WTC11 (cell line): ENCODE measurements around the gene RASA2. TPM values are rescaled to one million over a fixed set of nuclear protein-coding genes. Genes with fewer than 3 reads are reported as not detected.

Source experiments
- ATAC-seq: fragments of 200-7000 bp; cut with Tn5 transposase; 2 replicates; pipeline ENCODE4 v1.10.0; 2021; ENCODE audit warnings: mild to moderate bottlenecking, moderate library complexity
- CTCF ChIA-PET: fragments of 300-600 bp; sonication (Branson Sonifier 250); formaldehyde crosslinking; loops from one replicate; lab custom pipeline; 2021; ENCODE audit warnings: antibody characterized with exemption; lab: Charles Lee
- POLR2A ChIA-PET: fragments of 350-600 bp; sonication (Branson Sonifier 250); formaldehyde crosslinking; loops from one replicate; lab custom pipeline; 2021; ENCODE audit warnings: antibody characterized with exemption; lab: Charles Lee
- DNase-seq: peaks from one replicate; pipeline ENCODE4 v3.0.0; 2021; ENCODE audit warnings: low spot score
- H3K27ac Mint-ChIP-seq: 2 replicates; pipeline ENCODE4 v1.8.0; 2021; ENCODE audit warnings: mixed read lengths
- H3K27me3 Mint-ChIP-seq: 2 replicates; pipeline ENCODE4 v1.8.0; 2021; ENCODE audit warnings: low read depth, mild to moderate bottlenecking, moderate library complexity, mixed read lengths
- H3K36me3 Mint-ChIP-seq: 2 replicates; pipeline ENCODE4 v1.8.0; 2021; ENCODE audit warnings: mixed read lengths
- H3K4me1 Mint-ChIP-seq: 2 replicates; pipeline ENCODE4 v1.8.0; 2022; ENCODE audit warnings: mixed read lengths
- H3K4me3 Mint-ChIP-seq: 2 replicates; pipeline ENCODE4 v1.8.0; 2021; ENCODE audit warnings: mild to moderate bottlenecking, moderate library complexity, mixed read lengths
- H3K9me3 Mint-ChIP-seq: 2 replicates; pipeline ENCODE4 v1.8.0; 2021; ENCODE audit warnings: mixed read lengths
- EMX1 ChIP-seq: fragments of 250-450 bp; sonication (Bioruptor Pico); IDR thresholded peaks from 2 replicates; pipeline ENCODE4 v1.8.0; 2021; ENCODE audit warnings: mild to moderate bottlenecking
- GTF2I ChIP-seq: fragments of 250-450 bp; sonication (Bioruptor Pico); conservative IDR thresholded peaks from 2 replicates; pipeline ENCODE4 v1.4.0; 2021; ENCODE audit warnings: mild to moderate bottlenecking
- MLX ChIP-seq: sonication (generic); formaldehyde crosslinking; IDR thresholded peaks from 2 replicates; pipeline ENCODE4 v1.8.1; 2023; ENCODE audit warnings: mild to moderate bottlenecking, missing genetic modification reagents, moderate library complexity
- NR2C2 ChIP-seq: sonication (generic); formaldehyde crosslinking; IDR thresholded peaks from 2 replicates; pipeline ENCODE4 v1.8.0; 2022; ENCODE audit warnings: mild to moderate bottlenecking, missing genetic modification reagents
- NR3C1 ChIP-seq: sonication (generic); formaldehyde crosslinking; conservative IDR thresholded peaks from 2 replicates; pipeline ENCODE4 v1.8.1; 2023; ENCODE audit warnings: low read depth, mild to moderate bottlenecking, missing genetic modification reagents
- STAT6 ChIP-seq: sonication (generic); formaldehyde crosslinking; conservative IDR thresholded peaks from 2 replicates; pipeline ENCODE4 v1.8.1; 2023; ENCODE audit warnings: mild to moderate bottlenecking, low read depth, missing genetic modification reagents, moderate library complexity
- TEAD4 ChIP-seq: sonication (generic); formaldehyde crosslinking; IDR thresholded peaks from 2 replicates; pipeline ENCODE4 v1.8.0; 2022; ENCODE audit warnings: mild to moderate bottlenecking, missing genetic modification reagents
- total RNA-seq: library from RNA; stranded (reverse); gene quantifications from 3 replicates; pipeline ENCODE4 v1.2.3, GENCODE V29; 2021
- TF ChIP-seq, protein P1 (sequence below): fragments of 250-450 bp; sonication (Bioruptor Pico); IDR thresholded peaks from 2 replicates; pipeline ENCODE4 v2.1.2; 2022; ENCODE audit warnings: mild to moderate bottlenecking, moderate library complexity
- TF ChIP-seq, protein P2 (sequence below): sonication (generic); formaldehyde crosslinking; IDR thresholded peaks from 2 replicates; pipeline ENCODE4 v1.8.0; 2022; ENCODE audit warnings: mild to moderate bottlenecking, missing genetic modification reagents
- TF ChIP-seq, protein P3 (sequence below): sonication (generic); formaldehyde crosslinking; IDR thresholded peaks from 2 replicates; pipeline ENCODE4 v1.8.0; 2022; ENCODE audit warnings: mild to moderate bottlenecking, missing genetic modification reagents
- TF ChIP-seq, protein P4 (sequence below): fragments of 250-450 bp; sonication (Bioruptor Pico); IDR thresholded peaks from 2 replicates; pipeline ENCODE4 v1.9.0; 2021; ENCODE audit warnings: mild to moderate bottlenecking
- TF ChIP-seq, protein P5 (sequence below): sonication (generic); formaldehyde crosslinking; IDR thresholded peaks from 2 replicates; pipeline ENCODE4 v1.8.1; 2023; ENCODE audit warnings: mild to moderate bottlenecking, missing genetic modification reagents, borderline replicate concordance
- TF ChIP-seq, protein P6 (sequence below): sonication (generic); formaldehyde crosslinking; IDR thresholded peaks from 2 replicates; pipeline ENCODE4 v1.8.0; 2022; ENCODE audit warnings: mild to moderate bottlenecking, missing genetic modification reagents

RASA2 gene
- total RNA-seq, 1 experiment from 2014 or later, result 13.9 TPM

GRCh38 chr3:141643391-141643790 lies 156.6 kb downstream of the RASA2 start:
- peaks cover 14% of the 10 kb centered on the region for H3K4me1 Mint-ChIP-seq
- H3K27me3 Mint-ChIP-seq, result no peaks in the 10 kb centered on the region
- no peaks in the 10 kb centered on the region for H3K36me3 Mint-ChIP-seq
- TF ChIP-seq, protein P1, sequence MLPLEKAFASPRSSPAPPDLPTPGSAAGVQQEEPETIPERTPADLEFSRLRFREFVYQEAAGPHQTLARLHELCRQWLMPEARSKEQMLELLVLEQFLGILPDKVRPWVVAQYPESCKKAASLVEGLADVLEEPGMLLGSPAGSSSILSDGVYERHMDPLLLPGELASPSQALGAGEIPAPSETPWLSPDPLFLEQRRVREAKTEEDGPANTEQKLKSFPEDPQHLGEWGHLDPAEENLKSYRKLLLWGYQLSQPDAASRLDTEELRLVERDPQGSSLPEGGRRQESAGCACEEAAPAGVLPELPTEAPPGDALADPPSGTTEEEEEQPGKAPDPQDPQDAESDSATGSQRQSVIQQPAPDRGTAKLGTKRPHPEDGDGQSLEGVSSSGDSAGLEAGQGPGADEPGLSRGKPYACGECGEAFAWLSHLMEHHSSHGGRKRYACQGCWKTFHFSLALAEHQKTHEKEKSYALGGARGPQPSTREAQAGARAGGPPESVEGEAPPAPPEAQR (CRISPR knock-in tag), result no peak
- TF ChIP-seq STAT6 (CRISPR knock-in tag) (no peak), TEAD4 (CRISPR knock-in tag) (no peak), EMX1 (CRISPR knock-in tag) (no peak), GTF2I (CRISPR knock-in tag) (no peak), NR2C2 (CRISPR knock-in tag) (no peak), NR3C1 (CRISPR knock-in tag) (no peak), MLX (CRISPR knock-in tag) (no peak)
- TF ChIP-seq, protein P2, sequence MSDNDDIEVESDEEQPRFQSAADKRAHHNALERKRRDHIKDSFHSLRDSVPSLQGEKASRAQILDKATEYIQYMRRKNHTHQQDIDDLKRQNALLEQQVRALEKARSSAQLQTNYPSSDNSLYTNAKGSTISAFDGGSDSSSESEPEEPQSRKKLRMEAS (CRISPR knock-in tag), result no peak
- TF ChIP-seq, protein P3, sequence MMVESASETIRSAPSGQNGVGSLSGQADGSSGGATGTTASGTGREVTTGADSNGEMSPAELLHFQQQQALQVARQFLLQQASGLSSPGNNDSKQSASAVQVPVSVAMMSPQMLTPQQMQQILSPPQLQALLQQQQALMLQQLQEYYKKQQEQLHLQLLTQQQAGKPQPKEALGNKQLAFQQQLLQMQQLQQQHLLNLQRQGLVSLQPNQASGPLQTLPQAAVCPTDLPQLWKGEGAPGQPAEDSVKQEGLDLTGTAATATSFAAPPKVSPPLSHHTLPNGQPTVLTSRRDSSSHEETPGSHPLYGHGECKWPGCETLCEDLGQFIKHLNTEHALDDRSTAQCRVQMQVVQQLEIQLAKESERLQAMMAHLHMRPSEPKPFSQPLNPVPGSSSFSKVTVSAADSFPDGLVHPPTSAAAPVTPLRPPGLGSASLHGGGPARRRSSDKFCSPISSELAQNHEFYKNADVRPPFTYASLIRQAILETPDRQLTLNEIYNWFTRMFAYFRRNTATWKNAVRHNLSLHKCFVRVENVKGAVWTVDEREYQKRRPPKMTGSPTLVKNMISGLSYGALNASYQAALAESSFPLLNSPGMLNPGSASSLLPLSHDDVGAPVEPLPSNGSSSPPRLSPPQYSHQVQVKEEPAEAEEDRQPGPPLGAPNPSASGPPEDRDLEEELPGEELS (CRISPR knock-in tag), result no peak
- TF ChIP-seq, protein P4, sequence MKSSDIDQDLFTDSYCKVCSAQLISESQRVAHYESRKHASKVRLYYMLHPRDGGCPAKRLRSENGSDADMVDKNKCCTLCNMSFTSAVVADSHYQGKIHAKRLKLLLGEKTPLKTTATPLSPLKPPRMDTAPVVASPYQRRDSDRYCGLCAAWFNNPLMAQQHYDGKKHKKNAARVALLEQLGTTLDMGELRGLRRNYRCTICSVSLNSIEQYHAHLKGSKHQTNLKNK (CRISPR knock-in tag), result no peak
- TF ChIP-seq, protein P5, sequence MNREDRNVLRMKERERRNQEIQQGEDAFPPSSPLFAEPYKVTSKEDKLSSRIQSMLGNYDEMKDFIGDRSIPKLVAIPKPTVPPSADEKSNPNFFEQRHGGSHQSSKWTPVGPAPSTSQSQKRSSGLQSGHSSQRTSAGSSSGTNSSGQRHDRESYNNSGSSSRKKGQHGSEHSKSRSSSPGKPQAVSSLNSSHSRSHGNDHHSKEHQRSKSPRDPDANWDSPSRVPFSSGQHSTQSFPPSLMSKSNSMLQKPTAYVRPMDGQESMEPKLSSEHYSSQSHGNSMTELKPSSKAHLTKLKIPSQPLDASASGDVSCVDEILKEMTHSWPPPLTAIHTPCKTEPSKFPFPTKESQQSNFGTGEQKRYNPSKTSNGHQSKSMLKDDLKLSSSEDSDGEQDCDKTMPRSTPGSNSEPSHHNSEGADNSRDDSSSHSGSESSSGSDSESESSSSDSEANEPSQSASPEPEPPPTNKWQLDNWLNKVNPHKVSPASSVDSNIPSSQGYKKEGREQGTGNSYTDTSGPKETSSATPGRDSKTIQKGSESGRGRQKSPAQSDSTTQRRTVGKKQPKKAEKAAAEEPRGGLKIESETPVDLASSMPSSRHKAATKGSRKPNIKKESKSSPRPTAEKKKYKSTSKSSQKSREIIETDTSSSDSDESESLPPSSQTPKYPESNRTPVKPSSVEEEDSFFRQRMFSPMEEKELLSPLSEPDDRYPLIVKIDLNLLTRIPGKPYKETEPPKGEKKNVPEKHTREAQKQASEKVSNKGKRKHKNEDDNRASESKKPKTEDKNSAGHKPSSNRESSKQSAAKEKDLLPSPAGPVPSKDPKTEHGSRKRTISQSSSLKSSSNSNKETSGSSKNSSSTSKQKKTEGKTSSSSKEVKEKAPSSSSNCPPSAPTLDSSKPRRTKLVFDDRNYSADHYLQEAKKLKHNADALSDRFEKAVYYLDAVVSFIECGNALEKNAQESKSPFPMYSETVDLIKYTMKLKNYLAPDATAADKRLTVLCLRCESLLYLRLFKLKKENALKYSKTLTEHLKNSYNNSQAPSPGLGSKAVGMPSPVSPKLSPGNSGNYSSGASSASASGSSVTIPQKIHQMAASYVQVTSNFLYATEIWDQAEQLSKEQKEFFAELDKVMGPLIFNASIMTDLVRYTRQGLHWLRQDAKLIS (CRISPR knock-in tag), result no peak
- TF ChIP-seq, protein P6, sequence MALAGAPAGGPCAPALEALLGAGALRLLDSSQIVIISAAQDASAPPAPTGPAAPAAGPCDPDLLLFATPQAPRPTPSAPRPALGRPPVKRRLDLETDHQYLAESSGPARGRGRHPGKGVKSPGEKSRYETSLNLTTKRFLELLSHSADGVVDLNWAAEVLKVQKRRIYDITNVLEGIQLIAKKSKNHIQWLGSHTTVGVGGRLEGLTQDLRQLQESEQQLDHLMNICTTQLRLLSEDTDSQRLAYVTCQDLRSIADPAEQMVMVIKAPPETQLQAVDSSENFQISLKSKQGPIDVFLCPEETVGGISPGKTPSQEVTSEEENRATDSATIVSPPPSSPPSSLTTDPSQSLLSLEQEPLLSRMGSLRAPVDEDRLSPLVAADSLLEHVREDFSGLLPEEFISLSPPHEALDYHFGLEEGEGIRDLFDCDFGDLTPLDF (CRISPR knock-in tag), result no peak
- ATAC-seq, result no peak
- no peak for DNase-seq
- no peak overlapping the region for H3K27ac Mint-ChIP-seq
- H3K4me3 Mint-ChIP-seq, result no peak overlapping the region
- ChIA-PET POLR2A (no interaction called here), CTCF (no interaction called here)
- H3K9me3 Mint-ChIP-seq, result peaks cover 6% of the 10 kb centered on the region
